ENCODE measurements around the gene CASK. TPM values are rescaled to one million over a fixed set of nuclear protein-coding genes. Genes with fewer than 3 reads are reported as not detected.

CASK gene
- total RNA-seq, 1 experiment from 2014 or later: 15.8 TPM

GRCh38 chrX:41481264-41482109 lies 441.9 kb downstream of the CASK start:
- Histone ChIP-seq H3K4me1 (replicated peaks) (no peaks in the 10 kb centered on the region), H3K27ac (no peak overlapping the region), H3K36me3 (no peaks in the 10 kb centered on the region), H3K9me3 (replicated peaks) (no peaks in the 10 kb centered on the region), H3K27me3 (replicated peaks) (no peaks in the 10 kb centered on the region), H3K4me3 (no peak overlapping the region)
- DNase-seq (ENCODE audit: low read depth in 1 of 2, low spot score in 2 of 2): peak; percentile 21 to 45

GRCh38 chrX:41480508-41481260 lies 442.7 kb downstream of the CASK start:
- Histone ChIP-seq H3K4me3 (no peak overlapping the region), H3K27ac (no peak overlapping the region), H3K36me3 (no peaks in the 10 kb centered on the region), H3K4me1 (replicated peaks) (no peaks in the 10 kb centered on the region), H3K27me3 (replicated peaks) (no peaks in the 10 kb centered on the region), H3K9me3 (replicated peaks) (no peaks in the 10 kb centered on the region)
- no peak for DNase-seq (ENCODE audit: low read depth in 1 of 2, low spot score in 2 of 2)

- no peak overlapping the region for H3K27ac ChIP-seq
- no peak overlapping the region for H3K4me3 ChIP-seq
- no peak for DNase-seq (ENCODE audit: low read depth in 1 of 2, low spot score in 2 of 2)
- H3K36me3 ChIP-seq: no peaks in the 10 kb centered on the region
- H3K4me1 ChIP-seq (replicated peaks): no peaks in the 10 kb centered on the region
- H3K9me3 ChIP-seq (replicated peaks): no peaks in the 10 kb centered on the region
- H3K27me3 ChIP-seq (replicated peaks): no peaks in the 10 kb centered on the region
Observed at GRCh38 chrX:41478381-41478911, 444.9 kb downstream of the CASK start.

GRCh38 chrX:41475591-41476241 lies 447.6 kb downstream of the CASK start:
- H3K4me3 ChIP-seq: no peak overlapping the region
- no peaks in the 10 kb centered on the region for H3K9me3 ChIP-seq (replicated peaks)
- peaks cover 6% of the 10 kb centered on the region for H3K4me1 ChIP-seq (replicated peaks)
- no peak for DNase-seq (ENCODE audit: low read depth in 1 of 2, low spot score in 2 of 2)
- H3K27ac ChIP-seq: no peak overlapping the region
- no peaks in the 10 kb centered on the region for H3K27me3 ChIP-seq (replicated peaks)
- no peaks in the 10 kb centered on the region for H3K36me3 ChIP-seq

- H3K9me3 ChIP-seq (replicated peaks): no peaks in the 10 kb centered on the region
- H3K27me3 ChIP-seq (replicated peaks): no peaks in the 10 kb centered on the region
- peaks cover 6% of the 10 kb centered on the region for H3K4me1 ChIP-seq (replicated peaks)
- H3K4me3 ChIP-seq: no peak overlapping the region
- no peaks in the 10 kb centered on the region for H3K36me3 ChIP-seq
- H3K27ac ChIP-seq: no peak overlapping the region
- no peak for DNase-seq (ENCODE audit: low read depth in 1 of 2, low spot score in 2 of 2)
Observed at GRCh38 chrX:41475191-41475590, 448.2 kb downstream of the CASK start.

- H3K27ac ChIP-seq: no peak overlapping the region
- H3K4me1 ChIP-seq (replicated peaks): peaks cover 6% of the 10 kb centered on the region
- no peak for DNase-seq (ENCODE audit: low read depth in 1 of 2, low spot score in 2 of 2)
- no peak overlapping the region for H3K4me3 ChIP-seq
- H3K27me3 ChIP-seq (replicated peaks): no peaks in the 10 kb centered on the region
- H3K36me3 ChIP-seq: no peaks in the 10 kb centered on the region
- no peaks in the 10 kb centered on the region for H3K9me3 ChIP-seq (replicated peaks)
Observed at GRCh38 chrX:41474726-41475100, 448.6 kb downstream of the CASK start.

- H3K27ac ChIP-seq: no peak overlapping the region
- no peak overlapping the region for H3K4me3 ChIP-seq
- H3K9me3 ChIP-seq (replicated peaks): no peaks in the 10 kb centered on the region
- no peaks in the 10 kb centered on the region for H3K36me3 ChIP-seq
- DNase-seq (ENCODE audit: low read depth in 1 of 2, low spot score in 2 of 2): no peak
- no peaks in the 10 kb centered on the region for H3K27me3 ChIP-seq (replicated peaks)
- H3K4me1 ChIP-seq (replicated peaks): peaks cover 6% of the 10 kb centered on the region
Observed at GRCh38 chrX:41473936-41474725, 449.2 kb downstream of the CASK start.

- Histone ChIP-seq H3K27me3 (replicated peaks) (no peaks in the 10 kb centered on the region), H3K4me1 (replicated peaks) (peaks cover 9% of the 10 kb centered on the region), H3K9me3 (replicated peaks) (no peaks in the 10 kb centered on the region), H3K4me3 (no peak overlapping the region), H3K36me3 (no peaks in the 10 kb centered on the region), H3K27ac (peak overlapping the region; percentile 76)
- peak; percentile 48 to 77 for DNase-seq (ENCODE audit: low read depth in 1 of 2, low spot score in 2 of 2)
Observed at GRCh38 chrX:41472231-41472815, 451.0 kb downstream of the CASK start.

- H3K4me3 ChIP-seq: no peak overlapping the region
- DNase-seq (ENCODE audit: low read depth in 1 of 2, low spot score in 2 of 2): no peak
- peaks cover 9% of the 10 kb centered on the region for H3K4me1 ChIP-seq (replicated peaks)
- 0 out of 2 replicates have a peak overlapping the region, but pooled peaks have one; percentile 19 for H3K27ac ChIP-seq
- no peaks in the 10 kb centered on the region for H3K27me3 ChIP-seq (replicated peaks)
- no peaks in the 10 kb centered on the region for H3K36me3 ChIP-seq
- H3K9me3 ChIP-seq (replicated peaks): no peaks in the 10 kb centered on the region
Observed at GRCh38 chrX:41471786-41472185, 451.6 kb downstream of the CASK start.

- Histone ChIP-seq H3K27ac (no peak overlapping the region), H3K36me3 (no peaks in the 10 kb centered on the region), H3K4me3 (no peak overlapping the region), H3K4me1 (replicated peaks) (peaks cover 9% of the 10 kb centered on the region), H3K9me3 (replicated peaks) (no peaks in the 10 kb centered on the region), H3K27me3 (replicated peaks) (no peaks in the 10 kb centered on the region)
- no peak for DNase-seq (ENCODE audit: low read depth in 1 of 2, low spot score in 2 of 2)
Observed at GRCh38 chrX:41470706-41471105, 452.6 kb downstream of the CASK start.

- no peak for DNase-seq (ENCODE audit: low read depth in 1 of 2, low spot score in 2 of 2)
- Histone ChIP-seq H3K36me3 (no peaks in the 10 kb centered on the region), H3K27ac (no peak overlapping the region), H3K4me1 (replicated peaks) (peaks cover 9% of the 10 kb centered on the region), H3K4me3 (no peak overlapping the region), H3K27me3 (replicated peaks) (no peaks in the 10 kb centered on the region), H3K9me3 (replicated peaks) (no peaks in the 10 kb centered on the region)
Observed at GRCh38 chrX:41468647-41469323, 454.6 kb downstream of the CASK start.

Data from SJSA1 (cell line).